DMS153 treated with DMSO at 0.1 percent for 48 hours (cell line): ENCODE results near the gene NAT9.

Source experiments
- DNase-seq: peaks from one replicate; lab custom pipeline; 2025; ENCODE audit not compliant: unreplicated experiment; lab: John Stamatoyannopoulos, UW

NAT9 gene

DNA sequence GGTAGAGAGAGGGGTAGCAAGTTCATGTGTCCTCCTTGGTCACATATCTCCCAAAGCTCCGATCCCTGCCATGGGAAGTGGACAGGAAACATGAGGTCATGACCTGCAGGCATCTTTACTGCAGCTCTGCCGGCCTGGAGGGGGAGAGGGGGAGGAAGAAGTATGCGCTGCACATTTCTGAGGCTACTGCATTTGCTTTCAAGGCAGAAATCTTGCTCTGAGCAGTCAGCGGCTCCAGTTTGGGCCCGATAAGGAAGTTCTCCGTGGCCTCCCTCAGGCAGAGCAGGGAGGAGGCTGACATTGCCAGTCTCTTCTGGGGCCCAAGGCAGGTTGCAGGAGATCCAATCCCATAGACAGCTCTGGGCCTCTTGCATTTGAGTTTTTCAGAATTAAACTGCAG lies 29.2 kb downstream of the NAT9 start:
- DNase-seq, result no peak

DNA sequence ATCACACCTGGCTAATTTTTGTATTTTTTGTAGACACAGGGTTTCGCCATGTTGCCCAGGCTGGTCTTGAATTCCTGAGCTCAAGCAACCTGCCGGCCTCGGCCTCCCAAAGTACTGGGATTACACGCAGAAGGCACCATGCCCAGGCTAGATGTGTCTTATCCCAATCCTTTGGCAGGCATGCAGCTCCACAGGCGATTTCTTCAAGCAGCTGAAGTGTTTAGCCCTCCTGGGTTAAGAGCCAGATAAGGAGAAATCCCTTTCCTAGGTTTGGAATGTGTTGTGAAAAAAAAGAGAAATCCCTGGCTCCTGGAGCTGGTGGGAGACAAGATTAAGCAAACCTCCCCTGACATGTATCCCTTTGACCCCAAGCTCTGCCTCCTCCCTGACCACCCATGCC lies 29.8 kb downstream of the NAT9 start:
- DNase-seq, result no peak

DNA sequence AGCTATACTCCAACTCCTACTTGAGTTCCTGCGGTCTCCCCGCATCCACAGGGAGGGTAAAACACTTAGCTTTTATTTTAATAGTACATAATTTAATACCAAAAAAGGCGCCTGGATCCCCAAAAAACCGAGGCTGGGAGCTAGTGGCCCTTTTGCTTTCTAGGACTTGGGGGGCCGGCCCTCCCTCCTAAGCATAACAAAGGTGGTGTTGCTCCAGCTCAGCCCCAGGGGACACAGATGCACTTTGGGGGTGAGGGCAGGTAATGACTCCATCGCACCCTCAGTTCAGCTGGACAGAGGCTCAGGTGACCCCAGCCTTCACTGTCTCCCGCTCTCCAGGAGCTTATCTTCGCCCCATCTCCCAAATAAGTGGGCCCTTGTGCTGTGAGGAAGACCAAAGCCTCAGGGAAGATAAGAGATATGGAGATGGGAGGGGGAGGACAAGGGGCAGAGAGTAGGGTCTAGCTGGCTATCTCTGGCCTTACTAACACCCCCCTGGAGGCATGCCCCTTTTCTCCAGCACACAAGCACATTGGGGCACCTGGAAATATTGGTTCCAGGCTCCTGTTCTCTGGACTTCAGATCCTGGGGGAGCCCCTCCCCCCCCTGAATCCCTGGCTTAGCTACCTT lies 30.5 kb downstream of the NAT9 start:
- DNase-seq, result no peak

DNA sequence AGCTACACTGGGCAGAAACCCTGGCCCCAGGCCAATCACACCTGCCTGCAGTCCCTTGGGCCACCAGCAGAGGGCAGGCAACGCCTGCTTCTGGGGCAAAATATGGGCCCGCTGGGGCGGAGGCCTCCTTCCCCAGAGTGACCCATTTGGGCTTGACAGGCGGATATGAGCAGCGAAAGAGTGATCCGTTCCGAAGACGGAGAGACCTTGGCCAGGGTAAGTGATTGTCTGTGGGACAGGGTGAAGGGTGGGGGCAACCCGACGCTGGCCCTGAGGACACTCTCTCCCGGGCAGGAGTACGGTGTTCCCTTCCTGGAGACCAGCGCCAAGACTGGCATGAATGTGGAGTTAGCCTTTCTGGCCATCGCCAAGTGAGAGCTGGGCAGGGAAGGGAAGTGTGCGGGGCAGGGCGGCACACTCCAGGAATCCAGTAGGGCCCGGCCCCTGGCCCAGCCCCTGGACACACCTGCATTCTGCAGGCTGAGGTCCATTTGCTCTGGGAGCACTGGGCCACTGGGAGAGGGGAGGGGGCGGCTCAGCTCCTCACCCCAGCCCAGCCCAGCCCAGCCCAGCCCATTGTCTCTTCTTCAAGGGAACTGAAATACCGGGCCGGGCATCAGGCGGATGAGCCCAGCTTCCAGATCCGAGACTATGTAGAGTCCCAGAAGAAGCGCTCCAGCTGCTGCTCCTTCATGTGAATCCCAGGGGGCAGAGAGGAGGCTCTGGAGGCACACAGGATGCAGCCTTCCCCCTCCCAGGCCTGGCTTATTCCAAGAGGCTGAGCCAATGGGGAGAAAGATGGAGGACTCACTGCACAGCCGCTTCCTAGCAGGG lies 31.2 kb downstream of the NAT9 start:
- DNase-seq, result peak; percentile 30

DNA sequence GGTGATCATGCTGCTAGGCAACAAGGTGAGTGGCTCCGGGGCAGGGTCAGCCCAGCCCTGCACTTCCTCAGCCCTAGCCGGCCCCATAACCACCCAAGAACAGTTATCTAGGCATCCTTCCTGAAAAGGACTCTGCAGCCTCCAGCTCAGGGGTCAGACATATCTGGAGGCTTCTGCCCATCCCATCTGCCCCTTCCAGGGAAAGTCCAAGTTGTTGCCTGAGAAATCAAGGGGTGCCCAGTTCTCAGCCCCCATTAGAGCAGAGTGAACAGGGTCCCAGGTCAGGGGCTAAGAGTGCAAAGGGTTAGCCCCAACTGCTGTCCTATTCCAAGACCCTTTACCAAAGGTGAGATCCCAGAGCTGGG lies 31.8 kb downstream of the NAT9 start:
- DNase-seq, result no peak

DNA sequence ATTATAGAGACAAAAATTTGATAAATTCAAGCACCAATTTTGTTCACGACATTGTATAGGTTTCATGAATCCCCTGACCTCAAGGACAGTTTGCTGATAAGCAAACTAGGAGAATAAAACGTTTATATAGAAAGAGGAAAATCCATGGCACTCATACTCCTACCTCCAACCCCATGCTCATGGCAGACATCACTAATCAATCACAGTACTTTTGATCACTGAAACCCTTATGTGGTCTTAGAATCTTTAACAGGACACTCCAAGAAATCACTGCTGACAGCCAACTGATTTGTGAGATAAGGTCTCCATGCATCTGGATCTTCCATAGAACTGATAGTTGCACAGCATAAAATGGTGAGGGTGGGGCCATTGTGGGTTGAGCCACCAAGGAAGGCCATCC lies 32.4 kb downstream of the NAT9 start:
- no peak for DNase-seq

DNA sequence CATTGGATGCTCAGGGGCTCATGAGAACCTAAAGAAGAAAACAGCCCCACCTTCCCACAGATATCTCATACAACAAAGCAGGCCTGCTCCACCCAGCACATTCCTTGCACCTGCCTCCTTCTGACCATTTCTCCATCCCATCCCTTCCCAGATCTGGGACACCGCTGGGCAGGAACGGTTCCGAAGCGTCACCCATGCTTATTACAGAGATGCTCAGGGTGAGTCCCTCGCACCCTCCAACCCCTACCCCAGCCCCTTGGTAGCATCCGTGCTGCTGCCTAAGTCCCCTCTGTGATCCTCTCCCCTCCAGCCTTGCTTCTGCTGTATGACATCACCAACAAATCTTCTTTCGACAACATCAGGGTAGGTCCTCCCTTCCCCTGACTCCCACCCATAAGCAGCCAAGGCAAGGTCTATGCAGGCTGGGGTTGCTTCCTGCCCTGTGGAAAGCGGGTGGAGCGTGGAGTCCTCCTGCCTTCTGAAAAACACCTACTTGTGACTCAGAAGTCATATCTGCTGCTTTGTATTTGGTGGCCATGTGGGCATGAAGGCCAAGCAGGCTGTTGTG lies 33.1 kb downstream of the NAT9 start:
- no peak for DNase-seq

DNA sequence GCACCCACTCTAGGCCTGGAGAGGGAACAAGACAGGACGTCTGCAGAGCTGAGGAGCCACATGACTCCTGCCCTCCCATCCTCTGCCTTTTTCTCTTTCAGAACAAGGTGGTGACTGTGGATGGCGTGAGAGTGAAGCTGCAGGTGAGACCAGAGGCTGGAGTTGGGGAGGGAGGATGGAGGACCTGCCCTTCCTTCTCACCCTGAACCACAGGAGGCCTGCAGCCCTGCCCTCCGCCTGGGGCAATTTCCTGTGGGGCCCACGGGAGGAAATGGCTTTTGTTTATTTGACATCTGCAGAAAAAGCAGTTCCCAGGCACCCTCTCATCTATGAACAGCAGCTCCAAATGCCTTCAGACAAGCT lies 34.0 kb downstream of the NAT9 start:
- peak; percentile 11 for DNase-seq

DNA sequence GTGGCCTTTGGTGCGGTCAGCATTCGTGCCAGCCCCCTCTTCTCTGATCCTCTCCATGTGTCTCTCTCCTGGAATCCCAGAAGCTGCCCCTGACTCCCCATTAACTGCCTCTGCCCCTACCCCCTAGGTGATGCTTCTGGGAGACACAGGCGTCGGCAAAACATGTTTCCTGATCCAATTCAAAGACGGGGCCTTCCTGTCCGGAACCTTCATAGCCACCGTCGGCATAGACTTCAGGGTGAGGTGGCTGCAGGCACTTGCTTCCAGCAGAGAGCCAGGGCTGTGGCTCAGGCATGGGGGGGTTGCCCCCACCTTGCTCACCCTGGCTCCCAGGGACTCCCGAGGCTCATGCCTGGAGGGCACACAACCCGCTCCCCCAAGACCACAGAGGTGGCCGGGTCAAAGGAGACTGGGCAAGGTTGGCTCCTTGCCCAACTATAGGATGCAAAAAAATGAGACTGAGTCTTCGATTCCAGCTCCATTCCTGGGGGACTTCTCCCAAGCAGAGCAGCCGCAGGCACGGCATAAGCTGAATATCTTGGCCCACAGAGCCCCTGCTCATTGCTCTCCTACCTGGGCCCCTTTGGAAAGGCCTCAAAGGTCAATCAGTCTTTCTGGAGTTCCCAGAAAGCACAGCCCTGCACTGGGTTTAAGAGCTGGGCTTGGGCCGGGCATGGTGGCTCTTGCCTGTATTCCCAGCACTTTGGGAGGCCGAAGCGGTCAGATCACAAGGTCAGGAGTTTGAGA lies 35.3 kb downstream of the NAT9 start:
- no peak for DNase-seq

DNA sequence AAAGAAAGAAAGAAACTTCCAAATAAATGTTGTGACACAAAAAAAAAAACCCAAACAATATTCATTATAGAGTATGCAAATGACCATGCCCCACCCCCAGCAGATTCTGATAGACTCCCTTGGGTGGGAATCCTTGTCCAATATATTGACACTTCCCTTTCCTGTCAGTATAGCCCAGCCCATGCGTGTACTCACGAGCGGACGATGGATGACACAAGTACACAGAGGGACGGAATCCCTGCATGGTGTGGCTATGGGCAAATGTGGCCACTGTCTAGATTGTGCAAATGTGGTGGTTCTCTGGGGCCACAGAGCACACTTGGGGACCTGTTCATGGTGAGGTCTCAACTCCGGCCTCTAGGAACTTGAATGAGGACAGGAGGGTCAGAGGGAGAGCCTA lies 36.0 kb downstream of the NAT9 start:
- DNase-seq, result no peak

DNA sequence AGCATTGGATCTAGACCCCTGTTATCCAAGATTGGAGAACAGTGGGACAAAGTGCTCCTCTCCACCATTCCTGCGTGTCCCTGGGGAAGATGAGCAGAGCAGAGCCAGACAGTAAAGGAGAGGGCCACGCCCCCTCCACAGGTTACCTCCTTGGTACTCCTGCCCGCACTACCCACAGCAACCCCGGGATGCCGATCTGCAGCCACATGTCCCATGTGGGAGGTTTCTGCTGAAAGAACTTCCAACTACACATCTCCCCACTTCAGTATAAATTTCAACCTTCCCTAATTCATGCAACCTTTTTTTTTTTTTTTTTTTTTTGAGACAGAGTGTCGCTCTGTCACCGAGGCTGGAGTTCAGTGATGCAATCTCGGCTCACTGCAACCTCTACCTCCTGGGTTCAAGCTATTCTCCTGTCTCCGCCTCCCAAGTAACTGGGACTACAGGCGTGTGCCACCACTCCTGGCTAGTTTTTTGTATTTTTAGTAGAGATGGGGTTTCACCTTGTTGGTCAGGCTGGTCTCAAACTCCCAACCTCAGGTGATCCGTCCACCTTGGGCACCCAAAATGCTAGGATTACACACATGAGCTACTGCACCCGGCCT lies 36.8 kb downstream of the NAT9 start:
- no peak for DNase-seq

DNA sequence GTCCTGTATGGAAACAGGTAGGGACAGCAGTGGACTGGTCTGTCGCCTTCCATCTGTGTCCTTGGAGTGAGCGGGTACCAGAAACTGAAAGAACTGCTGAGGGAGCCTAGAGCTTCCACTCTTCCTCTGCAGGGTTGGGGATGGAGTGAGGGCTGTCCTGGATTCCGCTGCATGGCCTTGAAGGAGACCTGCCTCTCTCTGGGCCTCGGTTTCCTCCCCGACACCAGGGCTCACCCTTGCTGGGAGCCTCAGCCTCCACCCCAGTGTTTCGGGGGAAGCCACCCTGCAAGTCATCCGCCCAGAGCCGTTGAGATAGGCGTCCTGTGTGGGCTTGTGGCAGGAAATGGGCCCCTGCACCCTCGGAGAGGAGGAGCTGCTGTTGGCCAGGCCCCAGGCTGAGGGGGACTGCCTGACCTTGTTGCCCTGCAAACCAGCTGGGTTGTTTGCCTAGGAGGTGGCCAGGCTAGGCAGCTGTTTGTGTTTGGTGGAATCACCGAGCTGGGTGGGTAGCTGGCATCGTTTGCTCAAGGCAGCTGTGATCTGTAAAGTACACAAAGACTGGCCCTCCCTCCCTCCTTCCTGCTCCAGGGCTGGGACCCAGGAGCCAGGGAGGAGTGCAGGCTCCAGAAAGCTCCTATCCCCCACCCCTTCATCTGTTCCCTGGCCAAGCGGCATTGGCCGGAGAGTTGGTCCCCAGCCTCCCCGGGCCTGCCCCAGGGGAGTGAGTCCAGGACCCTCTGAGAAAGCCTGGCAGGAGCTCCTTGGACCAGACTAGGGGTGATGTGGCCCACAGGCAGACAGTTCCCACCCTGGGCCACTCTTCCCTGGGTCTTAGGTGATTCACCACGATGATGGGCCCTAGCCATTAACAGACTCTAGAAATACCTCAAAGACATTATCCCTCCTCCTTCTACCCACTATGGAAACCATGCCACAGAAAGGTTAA lies 37.8 kb downstream of the NAT9 start:
- no peak for DNase-seq

DNA sequence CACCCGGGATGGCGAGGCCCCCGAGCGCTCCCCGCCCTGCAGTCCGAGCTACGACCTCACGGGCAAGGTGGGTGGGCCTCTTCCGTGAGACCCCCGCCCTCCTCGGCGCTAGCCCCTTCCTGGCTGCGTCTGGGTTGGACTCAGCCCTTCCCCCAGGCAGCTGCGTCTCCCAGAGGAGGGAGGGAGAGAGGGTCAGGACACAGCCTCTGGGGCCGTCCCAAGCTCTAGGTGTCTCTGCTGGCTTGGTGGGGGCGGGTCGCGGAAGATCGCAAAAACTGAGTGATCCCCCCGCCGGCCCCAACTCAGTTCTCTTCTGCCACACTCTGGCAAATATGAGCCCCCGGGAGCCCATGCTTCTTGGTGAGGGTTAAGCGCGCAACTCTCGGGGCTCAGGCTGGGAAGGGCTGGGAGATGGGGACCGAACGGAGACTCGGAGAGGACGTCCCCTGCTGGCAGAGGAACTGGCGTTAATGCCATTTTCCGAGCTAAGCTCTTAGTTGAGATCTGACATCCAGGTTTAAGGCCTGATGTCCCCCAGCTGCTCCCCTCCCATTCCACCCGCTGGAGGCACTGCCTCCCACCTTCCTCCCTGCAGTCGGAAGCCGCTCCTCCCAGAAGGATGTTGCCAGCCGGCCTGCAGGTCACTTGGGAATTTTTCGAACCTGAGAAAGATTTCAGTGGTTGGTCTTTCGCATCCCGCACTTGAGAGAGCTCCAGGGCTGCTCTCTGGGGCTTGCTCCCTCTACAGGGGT lies 38.7 kb downstream of the NAT9 start:
- no peak for DNase-seq

DNA sequence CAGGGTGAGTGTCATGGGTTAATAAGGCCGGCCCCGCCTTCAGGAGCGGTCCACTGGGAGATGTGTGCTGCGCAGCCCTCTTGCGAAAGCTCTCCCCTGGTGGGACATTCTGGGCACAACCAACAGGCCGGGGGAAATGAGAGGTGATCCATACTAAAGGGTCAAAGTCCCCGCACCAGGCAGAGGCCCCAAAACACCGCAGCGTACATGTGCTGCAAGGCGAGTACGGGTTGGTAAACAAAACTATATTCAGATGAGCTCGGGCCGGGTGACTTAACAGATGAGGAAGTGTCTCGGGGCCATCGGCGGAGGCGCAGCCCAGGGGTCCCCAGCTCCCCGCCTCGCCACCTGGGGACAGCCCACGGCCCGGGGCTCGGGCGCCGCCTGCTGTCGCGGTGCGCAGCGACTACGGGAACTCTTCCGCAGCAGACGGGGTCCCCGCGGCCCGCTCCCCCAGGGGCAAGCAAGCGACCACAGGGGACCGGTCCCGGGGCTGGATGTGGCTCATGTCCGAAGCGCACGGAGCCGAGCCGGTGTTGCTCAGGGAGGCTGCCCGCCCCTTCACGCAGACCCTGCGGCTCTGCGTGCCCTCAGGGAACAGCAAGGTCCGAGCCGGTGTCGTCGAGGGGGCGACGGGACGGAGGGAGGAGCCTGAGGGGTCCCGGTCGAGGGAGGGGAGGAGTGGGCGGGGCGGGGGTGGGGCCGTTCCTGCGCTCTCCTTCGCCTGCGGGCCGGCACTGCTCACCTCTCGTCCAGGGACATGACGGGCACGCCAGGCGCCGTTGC lies 39.4 kb downstream of the NAT9 start, which contains the start of gene RAB37:
Gene RAB37 (plus strand): TSS at position 744 of the 786 bp plus-strand sequence. CDS start 17 bp downstream, at position 761.
- no peak for DNase-seq

DNA sequence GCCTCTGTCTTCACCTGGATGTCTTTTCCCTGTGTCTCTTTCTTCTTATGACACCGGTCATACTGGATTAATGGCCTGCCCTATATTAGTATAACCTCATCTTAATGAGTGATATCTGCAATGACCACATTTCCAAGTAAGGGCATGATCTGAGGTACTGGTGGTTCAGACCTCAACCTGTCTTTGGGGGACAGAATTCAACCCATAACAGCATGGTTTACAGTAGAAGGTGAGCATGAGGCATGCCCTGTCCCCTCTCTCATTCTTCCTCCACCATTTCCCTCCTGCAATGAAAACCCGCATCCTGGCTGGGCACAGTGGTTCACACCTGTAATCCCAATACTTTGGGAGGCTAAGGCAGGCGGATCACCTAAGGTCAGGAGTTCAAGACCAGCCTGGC lies 41.9 kb downstream of the NAT9 start:
- no peak for DNase-seq

DNA sequence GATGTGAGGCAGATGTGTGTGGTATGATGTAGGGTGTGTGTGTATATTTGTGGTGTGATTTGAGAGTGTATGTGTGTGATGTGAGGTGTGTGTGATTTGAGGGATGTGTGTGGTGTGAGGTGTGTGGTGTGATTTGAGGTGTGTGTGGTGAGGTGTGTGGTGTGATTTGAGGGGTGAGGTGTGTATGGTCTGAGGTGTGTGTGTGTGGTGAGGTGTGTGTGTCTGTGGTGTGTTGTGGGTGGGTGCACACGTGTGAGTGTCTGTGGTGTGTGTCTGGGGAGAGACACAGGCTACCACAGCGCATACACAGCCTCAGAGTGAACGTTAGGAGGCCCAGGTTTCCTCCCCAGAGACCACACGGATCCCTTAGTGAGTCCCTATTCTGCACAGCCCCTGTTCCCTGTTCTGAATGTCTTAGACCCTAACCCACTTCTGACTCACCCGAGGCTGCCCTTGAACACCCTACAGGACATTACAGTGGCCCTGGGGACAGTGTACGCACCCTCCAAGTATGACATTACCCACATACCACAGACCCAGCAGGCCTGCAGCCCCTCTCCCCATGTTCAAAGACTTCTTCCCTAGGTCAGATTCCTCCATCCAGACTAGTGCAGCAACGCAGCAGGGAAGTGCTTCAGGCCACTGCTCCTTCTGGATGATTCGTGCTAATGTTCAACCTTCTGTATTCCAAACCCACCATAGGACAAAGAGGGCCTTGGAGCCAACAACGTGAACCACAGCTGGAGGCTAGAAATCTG lies 42.6 kb downstream of the NAT9 start:
- DNase-seq, result no peak

DNA sequence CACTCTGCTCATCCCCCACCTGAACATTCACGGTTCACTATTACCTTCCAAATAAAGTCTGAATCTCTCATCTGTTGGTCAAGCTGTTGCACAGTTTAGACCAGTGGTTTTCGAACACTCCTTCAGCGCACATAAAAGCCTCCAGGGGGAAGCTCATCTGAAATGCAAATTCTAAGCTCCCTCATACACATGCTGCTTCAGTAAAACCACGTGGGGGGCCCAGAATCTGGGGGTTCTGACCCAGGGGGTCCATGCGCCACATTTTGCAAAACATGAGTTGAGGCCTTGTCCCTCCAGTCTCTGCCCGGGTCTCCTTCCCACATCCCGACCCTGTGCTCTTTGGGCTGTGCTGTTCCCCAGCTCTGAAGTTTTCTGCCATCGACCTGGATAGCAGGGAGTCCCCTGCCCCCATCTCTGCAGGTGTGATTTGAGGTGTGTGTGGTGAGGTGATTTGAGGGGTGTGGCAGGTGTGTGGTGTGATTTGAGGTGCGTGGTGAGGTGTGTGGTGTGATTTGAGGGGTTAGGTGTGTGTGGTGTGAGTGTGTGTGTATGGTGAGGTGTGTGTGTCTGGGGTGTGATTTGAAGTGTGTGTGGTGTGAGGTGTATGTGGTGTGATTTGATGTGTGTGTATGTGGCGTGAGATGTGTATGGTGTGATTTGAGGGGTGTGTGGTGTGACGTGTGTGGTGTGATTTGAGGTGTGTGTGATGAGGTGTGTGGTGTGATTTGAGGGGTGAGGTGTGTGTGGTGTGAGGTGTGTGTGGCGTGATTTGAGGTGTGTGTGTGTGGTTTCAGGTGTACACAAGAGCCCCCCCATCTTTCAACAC lies 43.9 kb downstream of the NAT9 start:
- DNase-seq, result no peak
